ENCODE data around the gene IL23A.

IL23A gene

GRCh38 chr12:56362130-56363059, 23.7 kb downstream of the IL23A start, which contains the start of gene APOF:
TSS of gene APOF (minus strand) at chr12:56362857. CDS start at chr12:56362745, 112 bp downstream.
- no peak for DNase-seq

- DNase-seq = no peak
Measured at GRCh38 chr12:56366948-56367347, 28.3 kb downstream of the IL23A start.

- DNase-seq = no peak
Measured at GRCh38 chr12:56373515-56373914, 34.8 kb downstream of the IL23A start.

DNA sequence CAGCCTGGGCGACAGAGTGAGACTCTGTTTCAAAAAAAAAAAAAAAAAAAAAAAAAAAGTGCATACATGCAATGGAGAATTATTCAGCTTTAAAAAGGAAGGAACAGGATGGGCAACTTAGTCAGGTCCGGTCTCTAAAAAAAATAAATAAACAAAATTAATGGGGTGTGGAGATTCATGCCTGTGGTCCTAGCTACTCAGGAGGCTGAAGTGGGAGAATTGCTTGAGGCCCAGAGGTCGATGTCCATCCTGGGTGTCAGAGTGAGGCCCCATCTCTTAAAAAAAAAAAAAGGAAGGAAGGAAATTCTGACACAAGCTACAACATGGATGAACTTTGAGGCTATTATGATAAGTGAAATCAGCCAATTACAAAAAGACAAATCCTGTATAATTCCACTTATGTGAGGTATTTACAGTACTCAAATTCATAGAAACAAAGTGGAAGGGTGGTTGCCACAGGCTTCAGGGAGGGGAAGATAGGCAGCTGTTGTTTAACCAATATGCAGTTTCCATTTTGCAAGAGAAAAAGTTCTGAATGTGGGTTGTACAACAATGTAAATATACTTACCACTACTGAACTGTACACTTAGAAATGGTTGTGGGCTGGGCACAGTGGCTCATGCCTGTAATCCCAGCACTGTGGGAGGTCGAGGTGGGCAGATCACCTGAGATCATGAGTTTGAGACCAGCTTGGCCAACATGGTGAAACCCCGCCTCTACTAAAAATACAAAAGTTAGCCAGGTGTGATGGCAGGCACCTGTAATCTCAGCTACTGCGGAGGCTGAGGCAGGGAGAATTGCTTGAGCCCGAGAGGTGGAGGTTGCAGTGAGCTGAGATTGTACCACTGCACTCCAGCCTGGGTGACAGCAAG, 36.3 kb downstream of the IL23A start:
- DNase-seq = no peak

- no peak for DNase-seq
Measured at GRCh38 chr12:56375598-56376434, 37.1 kb downstream of the IL23A start.

- no peak for DNase-seq
Measured at GRCh38 chr12:56377310-56377988, 38.8 kb downstream of the IL23A start.

DNA sequence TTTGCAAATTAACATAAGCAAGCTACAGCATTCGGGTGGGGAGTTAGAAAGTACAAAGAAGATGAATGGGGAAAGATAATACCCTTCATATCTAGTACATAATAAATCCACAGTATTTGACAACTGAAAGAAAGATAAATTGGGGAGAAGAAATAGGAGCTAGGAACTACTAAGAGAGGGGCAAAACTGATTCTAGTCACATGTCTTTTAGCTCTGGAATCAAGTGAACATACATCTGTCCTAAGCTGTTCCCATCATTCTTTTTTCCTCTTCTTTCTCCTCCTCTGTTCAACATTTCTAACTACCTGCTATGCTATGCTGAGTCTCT, 39.3 kb downstream of the IL23A start:
- DNase-seq = no peak

- no peak for DNase-seq
Measured at GRCh38 chr12:56382611-56383010, 43.9 kb downstream of the IL23A start.

DNA sequence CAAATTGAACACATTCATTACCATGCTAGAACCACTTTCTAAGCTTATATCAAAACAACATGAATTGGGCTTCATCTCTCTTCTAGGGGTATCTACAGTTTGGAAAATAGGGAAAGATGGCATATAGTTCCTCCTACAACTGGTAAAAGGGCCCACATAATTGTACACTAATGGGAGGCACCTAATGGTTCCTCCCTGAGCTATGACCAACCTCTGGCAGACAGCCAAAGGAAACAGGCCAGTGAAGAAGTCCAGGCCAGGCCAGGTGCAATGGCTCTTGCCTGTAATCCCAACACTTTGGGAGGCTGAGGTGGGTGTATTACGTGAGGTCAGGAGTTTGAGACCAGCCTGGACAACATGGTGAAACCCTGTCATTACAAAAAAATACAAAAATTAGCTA, 47.2 kb downstream of the IL23A start:
- DNase-seq = no peak

- no peak for DNase-seq
Measured at GRCh38 chr12:56387152-56387736, 48.6 kb downstream of the IL23A start.

GRCh38 chr12:56389412-56389811, 50.7 kb downstream of the IL23A start:
- no peak for DNase-seq

Measured in activated T-cell treated with anti-CD3 and anti-CD28 coated beads, Interleukin-2, amount 50 U/mL, for 48 hours (primary cell).